Kidney (tissue), 14 donors: ENCODE measurements around the gene XIST. TPM values are rescaled to one million over a fixed set of nuclear protein-coding genes. Genes with fewer than 3 reads are reported as not detected.

Source experiments
- DNase-seq, 5 donors: peaks; one replicate each; pipeline ENCODE4 v3.0.0-alpha.2; 2013 to 2020
- FAIRE-seq: peaks from 2 replicates; lab custom pipeline; 2012; peaks lifted over from hg19 to GRCh38; lab: Jason Lieb, UNC
- H3K27ac ChIP-seq, 2 donors: one replicate each; pipeline ENCODE4 v1.7.0; 2013; ENCODE audit warnings: low read depth in 2 of 2, low read length in 2 of 2, inconsistent platforms in 1 of 2
- H3K27me3 ChIP-seq: one replicate; pipeline ENCODE4 v1.7.1; 2013; ENCODE audit warnings: low read length, inconsistent platforms; ENCODE audit not compliant: control insufficient read depth, insufficient read depth
- H3K36me3 ChIP-seq, 3 donors: one replicate each; pipeline versions ENCODE4 v1.7.0 to v1.7.1; 2013; ENCODE audit warnings: low read length in 3 of 3, control low read depth in 1 of 3, inconsistent platforms in 1 of 3; ENCODE audit not compliant: insufficient read depth in 3 of 3, control insufficient read depth in 2 of 3
- H3K4me1 ChIP-seq, 3 donors: one replicate each; pipeline versions ENCODE4 v1.7.0 to v1.7.1; 2013; ENCODE audit warnings: low read length in 3 of 3, inconsistent platforms in 1 of 3, low read depth in 1 of 3; ENCODE audit not compliant: control insufficient read depth in 2 of 3, insufficient read depth in 2 of 3
- H3K4me3 ChIP-seq, 3 donors: one replicate each; pipeline versions ENCODE4 v1.7.0 to v1.8.1; 2013; ENCODE audit warnings: low read length in 3 of 3, control low read depth in 1 of 3, inconsistent platforms in 1 of 3
- H3K9ac ChIP-seq, 3 donors: one replicate each; pipeline versions ENCODE4 v1.7.0 to v1.7.1; 2013; ENCODE audit warnings: low read length in 3 of 3, control low read depth in 1 of 3, inconsistent platforms in 1 of 3
- H3K9me3 ChIP-seq, 3 donors: one replicate each; pipeline versions ENCODE4 v1.7.0 to v1.7.1; 2013; ENCODE audit warnings: low read length in 3 of 3, control low read depth in 1 of 3, inconsistent platforms in 1 of 3; ENCODE audit not compliant: control insufficient read depth in 2 of 3, insufficient read depth in 1 of 3
- CTCF ChIP-seq: IDR thresholded peaks from 3 replicates; pipeline ENCODE4 v1.5.1; 2012; ENCODE audit warnings: mild to moderate bottlenecking, moderate library complexity, borderline replicate concordance; ENCODE audit not compliant: insufficient read depth; ENCODE audit errors: extremely low read depth
- intact Hi-C: fragments of 100-400 bp; cut with DNase I; formaldehyde crosslinking; loops from one replicate; pipeline ENCODE4 v1.11.1; 2022
- polyA plus RNA-seq: library from polyadenylated mRNA; stranded (reverse); fragments of 350-450 nt; fragmentation: Illumina TruSeq; extraction: RNeasy Lipid Tissue Mini Kit (QIAGEN cat#74804); gene quantifications from one replicate; pipeline ENCODE4 v1.2.3, GENCODE V29; 2014; ENCODE audit warnings: low read depth, low replicate concordance; ENCODE audit not compliant: insufficient read depth
- total RNA-seq: library from RNA; stranded (reverse); fragmentation: NEBNext Ultra II Directional; extraction: Animal tissue kit (Norgen Biotek cat#: 25700); gene quantifications from one replicate; pipeline ENCODE4 v1.2.1, GENCODE V29; 2021
- donor health status: control.
- donor health status: control.
- donor health status: control.
- donor health status: control.
- donor health status: control.
- donor health status: DM: yes; HTN: yes; CAD: no.
- donor health status: Normal renal cell carcinoma (clear cell type).

XIST gene
- total and polyA plus RNA-seq, 2 donors from 2014 or later: 343 TPM; not detected in 1

DNA sequence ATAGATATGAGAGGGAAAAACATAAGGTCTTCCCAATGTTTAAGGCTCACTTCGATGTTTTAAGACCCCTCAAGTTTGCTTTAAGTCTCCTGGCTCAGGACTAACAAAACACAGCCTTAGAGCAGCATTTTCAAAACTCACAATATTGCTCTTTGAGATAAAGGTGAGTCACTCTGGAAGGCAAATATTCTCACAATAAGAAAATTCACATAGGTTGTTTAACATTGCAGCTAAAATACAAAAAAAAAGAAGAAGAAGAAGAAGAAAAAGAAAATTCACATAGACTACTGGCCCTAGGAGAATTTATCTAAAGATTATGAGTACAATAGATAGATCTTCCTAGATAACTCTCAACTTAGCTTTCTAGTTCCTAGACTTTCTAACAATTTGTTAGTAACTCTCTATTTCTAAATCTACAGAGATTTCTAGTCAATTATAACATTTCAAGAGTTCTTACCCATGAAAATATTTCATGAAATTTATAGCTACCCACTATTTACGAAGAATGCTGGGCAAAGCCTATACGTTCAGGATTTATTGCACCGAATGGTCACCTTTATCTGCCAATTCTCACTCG is 22.5 kb downstream of the XIST start:
- H3K4me1 ChIP-seq: no peaks in the 10 kb centered on the region
- FAIRE-seq (no peak), DNase-seq (no peak)
- intact Hi-C loops: no loop called here
- H3K9ac ChIP-seq: no peak overlapping the region
- peaks cover 0 to 11% (median 0%) of the 10 kb centered on the region in 3 donors for H3K36me3 ChIP-seq
- H3K9me3 ChIP-seq: no peaks in the 10 kb centered on the region
- no peak overlapping the region for H3K27ac ChIP-seq
- no peak for TF ChIP-seq CTCF
- no peak overlapping the region for H3K4me3 ChIP-seq
- H3K27me3 ChIP-seq: no peaks in the 10 kb centered on the region

DNA sequence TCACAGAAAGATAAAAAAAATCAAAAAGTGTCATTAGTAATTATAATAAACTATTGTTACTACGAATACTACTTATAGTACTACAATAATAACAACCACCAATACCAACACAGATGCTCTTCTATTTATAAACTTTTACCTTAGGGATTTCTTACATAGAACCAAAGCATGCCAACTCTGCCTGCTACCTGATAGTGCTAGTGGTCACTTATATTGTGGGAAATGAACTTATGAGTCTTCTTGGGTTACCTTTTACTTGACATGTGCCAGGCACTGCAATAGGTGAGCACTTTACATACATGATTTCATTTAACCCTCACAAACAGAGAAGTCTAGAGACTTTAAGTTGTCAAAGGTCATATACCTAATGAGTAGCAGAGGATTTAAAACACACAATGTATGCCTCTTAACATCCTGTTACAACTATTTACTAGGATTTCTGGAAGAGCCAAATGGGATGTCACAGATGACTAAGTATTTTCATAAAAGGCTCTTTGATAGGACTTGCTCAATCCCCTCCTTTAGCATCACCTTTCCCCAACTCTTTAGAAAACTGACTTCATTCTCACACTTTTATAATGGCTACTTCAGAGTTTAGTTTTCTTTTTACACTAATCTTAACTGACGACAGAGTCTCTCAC is 24.3 kb downstream of the XIST start:
- Histone ChIP-seq H3K4me3 (no peak overlapping the region), H3K27me3 (no peaks in the 10 kb centered on the region), H3K27ac (no peak overlapping the region), H3K4me1 (no peaks in the 10 kb centered on the region), H3K9ac (no peak overlapping the region), H3K9me3 (no peaks in the 10 kb centered on the region), H3K36me3 (peaks cover 0 to 11% (median 0%) of the 10 kb centered on the region in 3 donors)
- intact Hi-C loops: no loop called here
- no peak for TF ChIP-seq CTCF
- FAIRE-seq (no peak), DNase-seq (no peak)

GRCh38 chrX:73827406-73827805 is 25.1 kb downstream of the XIST start:
- no peak for TF ChIP-seq CTCF
- Histone ChIP-seq H3K9me3 (no peaks in the 10 kb centered on the region), H3K4me3 (no peak overlapping the region), H3K27me3 (no peaks in the 10 kb centered on the region), H3K9ac (no peak overlapping the region), H3K27ac (no peak overlapping the region), H3K4me1 (no peaks in the 10 kb centered on the region), H3K36me3 (peaks cover 0 to 11% (median 0%) of the 10 kb centered on the region in 3 donors)
- intact Hi-C loops: no loop called here
- no peak for DNase-seq
- no peak for FAIRE-seq
